MM.1S (cell line): ENCODE data around the gene RNLS.

Experiments
- EZH2phosphoT487 ChIP-seq: fragments of 300-600 bp; sonication (generic); IDR thresholded peaks from 2 replicates; pipeline ENCODE4 v1.6.1; 2018; ENCODE audit warnings: antibody characterized with exemption, low read length
- TF ChIP-seq, protein P1 (sequence below): fragments of 300-600 bp; sonication (generic); IDR thresholded peaks from 2 replicates; pipeline ENCODE4 v1.5.1; 2016; ENCODE audit warnings: antibody characterized with exemption, low read length, mixed read lengths

- TF ChIP-seq, protein P1, sequence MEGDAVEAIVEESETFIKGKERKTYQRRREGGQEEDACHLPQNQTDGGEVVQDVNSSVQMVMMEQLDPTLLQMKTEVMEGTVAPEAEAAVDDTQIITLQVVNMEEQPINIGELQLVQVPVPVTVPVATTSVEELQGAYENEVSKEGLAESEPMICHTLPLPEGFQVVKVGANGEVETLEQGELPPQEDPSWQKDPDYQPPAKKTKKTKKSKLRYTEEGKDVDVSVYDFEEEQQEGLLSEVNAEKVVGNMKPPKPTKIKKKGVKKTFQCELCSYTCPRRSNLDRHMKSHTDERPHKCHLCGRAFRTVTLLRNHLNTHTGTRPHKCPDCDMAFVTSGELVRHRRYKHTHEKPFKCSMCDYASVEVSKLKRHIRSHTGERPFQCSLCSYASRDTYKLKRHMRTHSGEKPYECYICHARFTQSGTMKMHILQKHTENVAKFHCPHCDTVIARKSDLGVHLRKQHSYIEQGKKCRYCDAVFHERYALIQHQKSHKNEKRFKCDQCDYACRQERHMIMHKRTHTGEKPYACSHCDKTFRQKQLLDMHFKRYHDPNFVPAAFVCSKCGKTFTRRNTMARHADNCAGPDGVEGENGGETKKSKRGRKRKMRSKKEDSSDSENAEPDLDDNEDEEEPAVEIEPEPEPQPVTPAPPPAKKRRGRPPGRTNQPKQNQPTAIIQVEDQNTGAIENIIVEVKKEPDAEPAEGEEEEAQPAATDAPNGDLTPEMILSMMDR, result no peak
- no peak for TF ChIP-seq EZH2phosphoT487
These were observed 240.3 kb downstream of the RNLS start for GRCh38 chr10:88342733-88343310.
